ENCODE results near the gene STK32B.
"Not testable (repeated sequence)": the region's sequence is repeated elsewhere in the genome, so short reads cannot be mapped to it uniquely, and the experiment has no call there.

STK32B gene

GRCh38 chr4:5435201-5435600 lies 383.9 kb downstream of the STK32B start:
- Histone ChIP-seq H3K36me3 (ENCODE audit: control insufficient read depth in 2 of 2, insufficient read depth in 1 of 2, low read length in 2 of 2) (no peaks in the 10 kb centered on the region), H3K4me1 (ENCODE audit: control insufficient read depth, insufficient read depth, low read length) (no peaks in the 10 kb centered on the region), H3K4me3 (ENCODE audit: low read depth, low read length) (no peak overlapping the region), H3K27ac (ENCODE audit: extremely low read depth, low read depth, low read length) (no peak overlapping the region), H3K9me3 (ENCODE audit: control insufficient read depth, insufficient read depth, low read depth, low read length) (no peaks in the 10 kb centered on the region)
- TF ChIP-seq ZNF549 (tag by site-specific recombination; IDR thresholded peaks at IDR 0.05) (no peak), ZNF513 (tag by site-specific recombination; IDR thresholded peaks at IDR 0.05) (no peak), ZBTB1 (tag by site-specific recombination; IDR thresholded peaks at IDR 0.05) (no peak), ZNF10 (tag by site-specific recombination; IDR thresholded peaks at IDR 0.05) (no peak), ZNF501 (tag by site-specific recombination; IDR thresholded peaks at IDR 0.05) (no peak), KLF8 (tag by site-specific recombination; IDR thresholded peaks at IDR 0.05) (no peak)
- POLR2A ChIA-PET: no interaction called here
- CTCF ChIA-PET: interaction anchor here (0.6 kb wide), 1 partner anchor 1636 kb away, joined by 4 read pairs; no protein-coding TSS in a partner anchor

- Histone ChIP-seq H3K9me3 (ENCODE audit: control insufficient read depth, insufficient read depth, low read depth, low read length) (no peaks in the 10 kb centered on the region), H3K36me3 (ENCODE audit: control insufficient read depth in 2 of 2, insufficient read depth in 1 of 2, low read length in 2 of 2) (no peaks in the 10 kb centered on the region), H3K4me3 (ENCODE audit: low read depth, low read length) (no peak overlapping the region), H3K27ac (ENCODE audit: extremely low read depth, low read depth, low read length) (no peak overlapping the region), H3K4me1 (ENCODE audit: control insufficient read depth, insufficient read depth, low read length) (no peaks in the 10 kb centered on the region)
- no peak for TF ChIP-seq ZNF19 (tag by site-specific recombination; IDR thresholded peaks at IDR 0.05; ENCODE audit: low read depth)
- TF ChIP-seq ZNF521 (tag by site-specific recombination; IDR thresholded peaks at IDR 0.05): no peak
- no peak for TF ChIP-seq OVOL3 (tag by site-specific recombination; IDR thresholded peaks at IDR 0.05)
- TF ChIP-seq PBX3 (CRISPR knock-in tag; IDR thresholded peaks at IDR 0.05): no peak
- no peak for TF ChIP-seq ZNF433 (tag by site-specific recombination; IDR thresholded peaks at IDR 0.05; ENCODE audit: low read depth)
- no peak for TF ChIP-seq REST (tag by site-specific recombination; IDR thresholded peaks at IDR 0.05)
- TF ChIP-seq ZNF223 (tag by site-specific recombination; IDR thresholded peaks at IDR 0.05): no peak
- TF ChIP-seq TCF7L2 (IDR thresholded peaks at IDR 0.05; ENCODE audit: borderline replicate concordance, low read depth, low read length): no peak
- no peak for TF ChIP-seq YY1 (tag by site-specific recombination; IDR thresholded peaks at IDR 0.05)
- no peak for TF ChIP-seq ZNF677 (tag by site-specific recombination; IDR thresholded peaks at IDR 0.05)
- no peak for TF ChIP-seq ZNF585B (tag by site-specific recombination; IDR thresholded peaks at IDR 0.05)
- TF ChIP-seq ZNF184 (tag by site-specific recombination; IDR thresholded peaks at IDR 0.05): no peak
- TF ChIP-seq KLF10 (tag by site-specific recombination; IDR thresholded peaks at IDR 0.05): no peak
- TF ChIP-seq ZNF354C (tag by site-specific recombination; IDR thresholded peaks at IDR 0.05; ENCODE audit: borderline replicate concordance, low read depth): no peak
- TF ChIP-seq YY2 (tag by site-specific recombination; IDR thresholded peaks at IDR 0.05): no peak
- no peak for TF ChIP-seq ZBTB1 (tag by site-specific recombination; IDR thresholded peaks at IDR 0.05)
- POLR2A ChIA-PET: no interaction called here
- CTCF ChIA-PET: interaction anchor here (0.6 kb wide), 1 partner anchor 1635 kb away, joined by 4 read pairs; no protein-coding TSS in a partner anchor
These were observed 384.5 kb downstream of the STK32B start for GRCh38 chr4:5435823-5436222.

GRCh38 chr4:5443976-5444802 lies 392.9 kb downstream of the STK32B start:
- H3K4me3 ChIP-seq (ENCODE audit: low read depth, low read length); H3K4me1 ChIP-seq (ENCODE audit: control insufficient read depth, insufficient read depth, low read length); H3K27ac ChIP-seq (ENCODE audit: extremely low read depth, low read depth, low read length); H3K9me3 ChIP-seq (ENCODE audit: control insufficient read depth, insufficient read depth, low read depth, low read length); H3K36me3 ChIP-seq (ENCODE audit: control insufficient read depth in 2 of 2, insufficient read depth in 1 of 2, low read length in 2 of 2); CTCF ChIA-PET; POLR2A ChIA-PET: not testable (repeated sequence)

Measured in HEK293 (cell line).